ENCODE measurements around the gene PAFAH1B1.

The PAFAH1B1 gene

DNA sequence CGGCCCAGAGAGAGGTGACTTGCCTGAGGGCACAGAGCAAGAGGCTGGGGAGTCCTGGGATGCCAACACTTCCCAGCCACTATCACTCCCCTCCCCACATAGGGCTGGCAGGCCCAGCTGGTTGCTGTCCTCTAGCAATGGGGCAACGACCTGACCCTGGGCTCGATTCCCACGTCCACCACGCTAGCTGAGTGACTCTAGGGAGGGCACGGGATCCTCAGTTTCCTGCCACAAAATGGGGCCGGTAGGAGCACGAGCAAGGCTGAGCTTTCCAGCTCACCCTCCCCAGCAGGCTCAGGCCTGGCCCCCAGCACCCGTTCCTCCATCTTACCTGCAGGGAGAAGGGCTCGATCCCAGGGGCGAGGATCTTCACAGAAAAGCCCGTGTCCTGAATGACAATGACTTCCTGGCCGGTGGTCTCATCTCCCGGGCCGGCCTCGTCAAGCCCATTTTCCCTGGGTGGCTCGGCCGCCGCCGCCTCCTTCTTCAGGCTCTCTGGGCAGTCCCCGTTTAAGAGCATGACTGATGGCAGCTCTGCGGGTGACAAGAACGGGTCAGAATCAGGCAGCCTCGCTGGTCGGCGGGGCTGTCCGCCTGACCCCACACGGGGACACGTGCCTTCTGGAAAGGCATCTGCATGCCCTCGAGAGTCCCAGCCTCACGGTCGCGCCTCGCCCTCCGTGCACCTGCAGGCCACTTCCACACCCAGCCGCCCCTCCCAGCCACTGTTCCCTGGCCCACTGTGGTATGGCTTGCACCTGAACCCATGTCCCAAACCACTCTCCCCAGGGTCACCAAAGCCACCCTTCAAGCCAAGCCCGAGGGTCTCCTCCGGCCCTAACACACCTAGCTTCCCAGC is 110.8 kb downstream of the PAFAH1B1 start:
- DNase-seq: no peak

- no peak for DNase-seq
Measured at GRCh38 chr17:2704890-2705248, 111.4 kb downstream of the PAFAH1B1 start.

GRCh38 chr17:2705263-2705662 is 111.8 kb downstream of the PAFAH1B1 start:
- no peak for DNase-seq

DNA sequence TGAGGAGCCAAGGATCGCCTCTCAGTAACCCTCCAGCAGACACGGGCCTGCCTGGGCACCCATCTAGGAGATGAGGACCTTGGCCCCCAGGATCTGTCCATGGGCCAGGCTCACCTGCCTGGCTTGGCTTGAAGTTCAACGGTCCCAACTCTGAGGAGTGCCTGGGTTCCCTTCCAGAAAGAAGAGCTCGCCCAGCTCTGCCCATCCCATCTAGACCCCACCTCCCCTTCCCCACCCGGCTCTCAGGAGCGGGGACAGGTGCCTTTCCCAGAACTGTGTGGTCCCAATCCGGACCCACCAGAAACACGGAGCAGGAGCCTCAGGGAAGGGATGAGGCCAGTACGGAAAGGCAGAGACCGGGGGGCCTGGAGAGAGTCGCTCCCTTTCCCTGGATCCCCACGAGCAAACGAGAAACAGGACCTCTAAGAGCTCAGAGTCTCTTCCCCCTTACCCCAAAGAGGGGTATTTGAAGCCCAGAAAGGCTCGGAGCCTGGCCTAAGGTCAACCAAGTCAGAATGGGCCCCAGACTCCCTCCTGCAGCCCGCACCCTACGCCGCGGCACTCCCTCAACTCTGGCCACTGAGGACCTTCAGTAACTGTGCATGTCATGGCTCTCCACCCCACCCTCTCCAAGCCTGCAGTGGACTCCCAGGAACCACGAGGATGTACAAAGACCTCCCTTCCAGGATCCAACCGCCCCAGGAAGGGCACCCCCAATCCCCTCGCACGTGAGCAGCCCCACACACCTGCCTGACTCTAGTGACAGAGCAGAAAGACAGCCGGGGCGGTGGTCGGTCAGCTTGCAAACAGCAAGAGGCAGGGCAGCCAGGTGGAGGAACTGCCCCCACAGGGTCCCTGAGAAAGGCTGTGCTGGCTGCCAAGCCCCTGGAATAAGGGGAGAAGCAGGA is 112.7 kb downstream of the PAFAH1B1 start:
- DNase-seq: no peak

- no peak for DNase-seq
Measured at GRCh38 chr17:2706911-2707510, 113.6 kb downstream of the PAFAH1B1 start.

DNA sequence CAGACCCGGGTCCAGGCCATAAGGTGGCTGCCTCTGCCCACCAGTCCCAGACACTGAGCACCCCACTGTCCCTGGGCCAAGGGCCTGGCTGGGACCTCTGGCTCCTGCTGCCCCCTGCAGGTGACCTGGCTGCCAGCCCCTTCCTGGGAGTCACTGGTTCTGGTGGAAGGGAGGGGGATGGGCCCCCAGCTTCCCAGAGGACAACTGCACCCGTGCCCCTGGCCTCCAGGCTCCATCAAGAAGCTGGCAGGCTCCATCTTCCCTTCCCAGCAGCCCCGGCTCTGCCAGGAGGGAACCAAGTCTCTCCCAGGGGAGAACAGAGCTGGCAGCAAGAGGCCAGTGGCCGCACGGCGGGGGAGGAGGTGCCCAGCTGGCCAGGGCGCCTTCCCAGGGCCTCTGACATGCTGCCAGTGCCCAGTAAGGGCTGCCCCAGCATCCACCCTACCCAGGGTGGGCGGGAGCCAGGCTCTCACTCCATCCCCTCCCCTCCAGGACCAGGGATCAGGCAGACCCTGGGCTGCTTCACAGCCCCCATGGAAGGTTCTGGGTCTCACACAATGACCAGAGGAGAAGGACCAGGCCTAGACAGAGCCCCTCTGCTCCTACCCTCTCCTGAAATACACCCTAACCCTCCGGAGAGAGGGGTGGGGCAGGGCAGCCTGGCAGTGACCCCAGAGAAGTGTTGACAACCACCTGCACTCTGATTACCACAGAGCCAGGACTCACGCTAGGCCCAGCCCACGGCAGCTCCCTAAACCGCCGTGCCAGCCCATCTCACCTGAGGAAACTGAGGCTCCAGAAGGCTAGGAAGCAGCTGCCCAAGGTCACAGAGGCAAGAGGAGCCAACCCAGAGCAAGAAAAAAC is 114.5 kb downstream of the PAFAH1B1 start:
- peak in 1 of 2 experiments; percentile 29 for DNase-seq

- no peak for DNase-seq
Measured at GRCh38 chr17:2708585-2709182, 115.2 kb downstream of the PAFAH1B1 start.

DNA sequence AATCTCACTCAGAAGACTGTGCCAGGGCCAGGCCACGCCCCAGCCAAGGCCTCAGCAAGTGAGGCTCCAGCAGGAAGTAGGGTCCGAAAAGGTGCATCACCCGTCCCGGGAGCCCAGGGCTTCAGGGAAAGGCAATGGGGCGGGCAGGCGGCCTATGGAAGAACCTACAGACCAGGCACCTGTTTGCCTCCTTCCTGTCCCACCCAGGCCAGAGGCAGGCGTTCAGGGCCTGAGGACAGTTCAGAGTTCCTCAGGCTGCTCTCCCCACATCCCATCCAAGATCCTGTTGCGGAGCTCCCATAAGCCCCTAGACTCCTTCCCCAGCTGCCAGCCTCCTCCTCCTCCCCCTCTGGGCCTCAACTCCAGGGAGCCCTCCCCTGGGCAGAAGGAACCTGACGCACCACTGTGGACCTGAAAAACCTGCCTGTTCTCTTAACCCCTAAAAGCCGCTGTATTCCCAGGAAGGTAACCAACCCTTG is 115.8 kb downstream of the PAFAH1B1 start:
- DNase-seq: no peak

DNA sequence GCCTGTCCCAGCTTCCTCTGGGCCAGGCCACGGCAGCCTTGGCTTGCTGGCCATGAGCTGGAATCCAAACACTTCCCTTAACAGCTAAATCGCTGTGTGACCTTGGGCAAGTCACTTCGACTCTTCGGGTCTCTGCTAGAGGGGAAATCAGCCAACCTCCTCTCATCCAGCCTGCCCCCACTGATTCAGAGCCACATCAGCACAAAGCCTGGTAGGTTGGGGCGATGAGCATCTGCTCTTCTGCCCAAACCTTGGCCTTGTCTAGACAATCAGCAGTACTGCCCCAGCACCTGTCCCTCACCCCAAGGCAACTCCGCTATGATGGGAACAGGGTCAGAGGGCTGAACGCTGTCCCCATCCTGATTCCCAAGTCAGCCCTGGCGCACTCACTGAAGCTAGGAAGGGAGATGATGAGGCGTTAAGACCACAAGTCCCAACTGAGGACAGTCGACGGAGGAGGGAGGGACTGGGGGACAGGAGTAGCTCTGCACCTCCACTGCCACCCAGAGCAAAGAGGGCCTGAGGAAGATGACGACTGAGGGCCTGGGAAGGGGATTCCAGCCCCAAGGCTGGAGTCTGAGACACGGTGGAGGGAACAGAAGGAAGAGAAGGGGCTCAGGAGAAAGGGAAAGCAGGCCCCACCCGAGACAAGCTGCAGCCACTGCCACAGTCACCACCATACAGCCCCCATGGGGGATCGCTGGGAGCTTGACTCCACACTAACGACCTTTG is 116.8 kb downstream of the PAFAH1B1 start:
- DNase-seq: no peak

GRCh38 chr17:2710803-2711607 is 117.6 kb downstream of the PAFAH1B1 start:
- DNase-seq: no peak

- DNase-seq: peak; percentile 86 to 95
Measured at GRCh38 chr17:2711608-2712299, 118.3 kb downstream of the PAFAH1B1 start, which contains the start of gene CLUH. Gene CLUH (minus strand): TSS chr17:2711764. CDS start chr17:2711661, 103 bp downstream.

GRCh38 chr17:2712300-2713043 is 119.0 kb downstream of the PAFAH1B1 start:
- DNase-seq: no peak

GRCh38 chr17:2713881-2714280 is 120.4 kb downstream of the PAFAH1B1 start:
- no peak for DNase-seq

DNA sequence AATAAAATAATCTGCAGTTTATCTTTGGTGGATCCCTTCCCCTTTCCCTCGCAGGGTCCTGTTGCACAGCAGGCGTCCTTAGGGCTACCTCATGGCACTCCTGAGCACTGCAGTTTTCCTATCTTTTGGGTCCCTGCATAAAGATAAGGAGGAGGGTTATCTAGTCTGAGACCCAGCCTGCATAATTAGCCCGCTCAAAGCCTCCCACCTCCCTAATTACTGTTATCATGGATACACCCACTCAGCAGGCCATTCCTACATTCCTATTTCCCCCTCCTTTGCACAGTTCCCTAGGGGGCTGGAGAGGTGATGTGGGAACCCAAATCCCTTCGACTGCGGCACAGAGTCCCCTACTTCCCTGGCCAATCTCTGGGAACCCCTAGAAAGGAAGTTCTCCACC is 123.2 kb downstream of the PAFAH1B1 start:
- no peak for DNase-seq

GRCh38 chr17:2718150-2718938 is 124.9 kb downstream of the PAFAH1B1 start:
- DNase-seq: no peak

DNA sequence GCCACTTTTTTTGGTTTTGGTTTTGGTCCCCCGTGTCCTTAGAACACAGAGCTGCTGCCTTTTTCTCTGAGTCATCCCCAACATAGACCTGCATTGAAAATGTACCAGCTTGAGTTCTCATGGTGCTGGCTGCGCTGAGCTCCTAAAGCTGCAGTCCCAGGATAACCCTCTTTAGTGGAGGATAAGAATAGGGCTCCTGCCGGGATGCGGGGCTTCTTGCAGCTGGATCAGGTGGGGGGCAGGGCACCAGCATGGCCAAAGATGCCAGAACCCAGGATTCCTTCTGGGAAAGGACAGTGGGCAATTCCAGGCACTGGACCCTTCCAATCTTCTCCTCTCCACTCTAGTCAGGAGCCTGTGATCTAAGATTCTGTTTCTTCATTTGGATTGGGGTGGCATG is 126.4 kb downstream of the PAFAH1B1 start:
- no peak for DNase-seq

- DNase-seq: no peak
Measured at GRCh38 chr17:2721603-2722002, 128.1 kb downstream of the PAFAH1B1 start.

- no peak for DNase-seq
Measured at GRCh38 chr17:2722611-2723010, 129.2 kb downstream of the PAFAH1B1 start.

All from NCI-H524 (cell line).